Right renal pelvis (tissue), 4 donors: ENCODE data around the gene MMP15. TPM values are rescaled to one million over a fixed set of nuclear protein-coding genes. Genes with fewer than 3 reads are reported as not detected.
"Not testable (repeated sequence)": the region's sequence is repeated elsewhere in the genome, so short reads cannot be mapped to it uniquely, and the experiment has no call there.

Source experiments
- DNase-seq, 4 donors: peaks; one replicate each; pipeline ENCODE4 v3.0.0-alpha.2; 2013; ENCODE audit warnings: low read depth in 4 of 4, low spot score in 3 of 4, missing footprints in 1 of 4
- polyA plus RNA-seq, 4 donors: library from polyadenylated mRNA; unstranded; fragments of 120-200 nt; gene quantifications; one replicate each; pipeline ENCODE4 v1.2.1, GENCODE V29; 2013; ENCODE audit not compliant: insufficient read length in 4 of 4

Gene MMP15
- polyA plus RNA-seq, 4 donors, result 13.7 to 22.2 (median 14.4) TPM

DNA sequence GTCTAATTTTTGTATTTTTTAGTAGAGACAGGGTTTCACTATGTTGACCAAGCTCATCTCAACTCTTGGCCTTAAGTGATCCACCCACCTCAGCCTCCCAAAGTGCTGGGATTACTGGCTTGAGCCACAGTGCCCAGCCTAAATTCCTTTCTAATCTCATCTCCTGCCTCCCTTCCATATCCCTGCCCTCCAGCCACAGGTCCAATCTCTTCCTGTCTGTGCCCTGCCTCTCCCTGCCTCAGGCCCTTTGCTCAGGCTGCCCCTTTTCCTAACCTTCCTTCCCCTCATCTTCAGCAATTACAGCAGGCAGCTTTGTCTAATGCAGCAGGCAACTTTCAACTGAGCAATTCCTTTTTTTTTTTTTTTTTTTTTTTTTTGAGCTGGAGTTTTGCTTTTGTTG is 56.8 kb downstream of the MMP15 start:
- no peak for DNase-seq

DNA sequence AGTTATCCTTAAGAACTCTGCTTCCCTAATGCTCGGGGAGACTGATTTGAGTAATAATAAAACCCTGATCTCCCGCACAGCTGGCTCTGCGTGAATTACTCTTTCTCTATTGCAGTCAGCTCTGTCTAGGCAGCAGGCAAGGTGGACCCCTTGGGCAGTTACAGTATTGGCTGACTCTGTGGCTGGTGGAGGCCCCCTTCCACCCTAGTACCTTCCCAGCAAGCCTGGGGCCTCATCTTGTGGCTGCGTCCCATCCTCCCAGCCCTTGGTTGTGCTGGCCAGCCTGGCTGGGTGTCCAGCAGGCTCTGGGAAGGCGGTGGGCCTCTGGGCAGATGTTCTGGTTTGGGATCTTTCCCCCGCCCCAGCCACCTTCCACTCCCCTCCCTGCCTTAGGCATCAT is 59.1 kb downstream of the MMP15 start:
- DNase-seq, result no peak

DNA sequence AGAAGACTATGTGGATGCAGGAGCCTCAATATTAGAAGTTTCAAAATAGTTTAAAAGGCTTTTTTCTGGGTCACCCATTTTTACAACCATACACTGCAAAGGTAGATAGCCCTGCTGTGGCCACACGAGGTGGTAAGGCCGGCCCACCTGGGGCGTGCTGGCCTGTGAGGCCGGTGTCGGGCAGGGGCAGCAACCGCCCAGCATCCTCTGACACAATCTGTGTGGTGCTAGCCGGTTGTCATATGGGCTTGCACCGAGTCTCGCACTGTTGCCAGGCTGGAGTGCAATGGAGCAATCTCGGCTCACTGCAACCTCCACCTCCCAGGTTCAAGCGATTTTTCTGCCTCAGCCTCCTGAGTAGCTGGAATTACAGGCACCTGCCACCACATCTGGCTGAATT is 59.6 kb downstream of the MMP15 start:
- DNase-seq, result no peak

DNA sequence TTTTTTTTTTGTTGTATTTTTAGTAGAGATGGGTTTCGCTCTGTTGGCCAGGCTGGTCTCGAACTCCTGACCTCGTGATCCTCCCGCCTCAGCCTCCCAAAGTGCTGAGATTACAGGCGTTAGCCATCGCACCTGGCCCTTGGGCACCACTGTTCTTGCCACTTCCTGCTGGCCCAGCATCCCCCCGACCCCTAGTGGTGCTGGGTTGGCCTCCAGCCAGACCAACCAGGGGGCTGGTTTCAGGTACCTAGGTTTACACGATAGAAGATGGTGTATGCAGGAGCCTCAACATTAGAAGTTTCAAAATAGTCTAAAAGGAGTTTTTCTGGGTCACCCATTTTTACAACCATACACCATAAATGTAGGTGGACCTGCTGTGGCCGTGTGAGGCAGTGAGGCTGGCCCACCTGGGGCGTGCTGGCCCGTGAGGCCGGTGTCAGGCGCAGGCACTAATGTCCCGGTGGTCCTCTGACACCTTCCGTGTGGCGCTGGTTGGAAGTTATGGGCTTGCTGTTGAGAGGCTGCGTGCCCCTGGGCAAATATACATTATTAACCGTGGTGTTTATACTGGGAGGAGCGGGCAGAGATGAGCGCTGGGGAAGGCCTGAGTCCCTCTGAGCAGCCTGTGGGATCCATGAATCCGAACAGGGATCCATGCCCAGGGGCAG is 60.2 kb downstream of the MMP15 start:
- no peak for DNase-seq

DNA sequence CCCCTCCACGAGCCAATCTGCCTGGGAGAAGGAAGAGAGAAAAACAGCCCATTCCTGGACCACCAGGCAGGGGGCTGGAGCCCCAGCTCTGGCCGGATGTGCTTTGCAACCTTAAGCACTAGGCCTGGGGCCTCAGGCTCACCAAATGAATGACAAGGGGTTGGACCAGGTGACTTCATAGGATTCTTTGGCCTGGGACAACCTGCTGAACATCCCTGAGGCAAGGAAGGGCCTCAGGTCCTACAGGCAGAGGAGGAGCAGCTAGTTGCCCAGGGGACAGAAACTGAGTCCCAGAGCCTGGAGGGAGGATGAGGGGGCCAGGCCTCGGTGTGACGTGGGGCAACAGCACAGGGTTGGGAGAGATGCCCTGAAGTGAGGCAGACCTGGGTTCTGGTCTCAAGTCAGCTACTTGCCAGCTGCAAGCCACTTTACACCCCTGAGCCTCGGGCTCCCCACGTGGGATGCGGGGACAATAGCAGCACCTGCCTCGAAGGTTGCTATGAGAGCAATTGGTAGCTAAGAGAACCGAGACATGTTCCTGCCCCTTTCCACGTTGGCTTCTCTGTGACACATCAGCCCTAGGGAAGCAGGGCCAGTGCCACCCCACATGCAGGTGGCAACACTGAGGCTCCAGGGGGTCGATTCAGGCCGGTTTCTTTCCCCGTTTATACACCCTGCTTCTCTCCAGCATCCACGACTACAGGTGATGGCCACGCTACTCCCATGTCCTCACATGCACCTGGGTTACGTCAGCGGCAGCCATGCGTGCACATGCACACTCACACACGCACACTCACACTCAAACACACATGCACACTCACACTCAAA is 61.0 kb downstream of the MMP15 start:
- no peak for DNase-seq

DNA sequence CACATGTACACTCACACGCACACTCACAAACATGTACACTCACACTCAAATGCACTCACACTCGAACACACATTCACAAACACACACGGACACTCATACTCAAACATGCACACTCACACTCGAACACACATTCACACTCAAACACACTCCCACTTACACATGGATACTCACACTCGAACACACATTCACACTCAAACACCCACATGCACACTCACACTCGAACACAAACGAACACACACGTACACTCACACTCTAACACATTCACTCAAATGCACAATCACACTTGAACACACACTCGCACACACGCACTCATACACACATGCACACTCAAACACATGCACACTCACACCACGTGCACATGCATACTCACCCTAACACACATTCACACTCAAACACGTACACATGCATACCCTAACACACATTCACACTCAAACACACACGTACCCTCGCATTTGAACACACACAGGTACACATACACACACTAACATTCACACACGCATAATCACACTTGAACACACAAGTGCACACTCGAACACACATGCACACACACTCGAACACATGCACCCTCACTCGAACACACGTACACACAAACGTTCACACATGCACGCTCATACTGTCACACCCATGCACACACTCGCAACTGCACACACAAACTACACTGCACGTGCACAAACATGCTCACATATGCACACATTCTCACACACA is 61.8 kb downstream of the MMP15 start:
- no peak for DNase-seq

DNA sequence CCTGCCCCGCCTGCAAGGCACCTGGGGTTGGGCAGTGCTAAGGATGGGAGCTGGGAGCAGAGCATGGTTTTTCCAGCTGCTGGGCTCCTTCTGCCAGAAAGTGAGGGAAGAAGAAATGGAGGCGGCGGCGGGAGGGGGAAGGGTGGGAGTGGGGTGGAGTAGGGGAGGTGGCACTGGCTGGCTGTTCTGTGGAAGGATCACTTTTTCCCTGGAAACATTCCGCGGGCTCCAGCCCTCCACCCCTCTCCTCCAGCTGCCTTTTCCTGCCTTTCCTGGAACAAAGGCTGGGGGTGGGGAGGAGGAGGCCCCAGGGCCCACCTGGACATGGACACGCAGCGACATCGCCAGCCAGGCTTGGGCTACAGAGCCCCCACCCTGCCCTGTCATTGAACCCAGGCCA is 62.5 kb downstream of the MMP15 start:
- DNase-seq, result no peak

DNA sequence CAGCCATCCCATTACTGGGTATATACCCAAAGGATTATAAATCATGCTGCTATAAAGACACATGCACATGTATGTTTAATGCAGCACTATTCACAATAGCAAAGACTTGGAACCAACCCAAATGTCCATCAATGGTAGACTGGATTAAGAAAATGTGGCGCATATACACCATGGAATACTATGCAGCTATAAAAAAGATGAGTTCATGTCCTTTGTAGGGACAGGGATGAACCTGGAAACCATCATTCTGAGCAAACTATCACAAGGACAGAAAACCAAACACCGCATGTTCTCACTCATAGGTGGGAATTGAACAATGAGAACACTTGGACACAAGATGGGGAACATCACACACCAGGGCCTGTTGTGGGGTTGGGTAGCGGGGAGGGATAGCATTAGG is 64.8 kb downstream of the MMP15 start:
- not testable (repeated sequence) for DNase-seq

DNA sequence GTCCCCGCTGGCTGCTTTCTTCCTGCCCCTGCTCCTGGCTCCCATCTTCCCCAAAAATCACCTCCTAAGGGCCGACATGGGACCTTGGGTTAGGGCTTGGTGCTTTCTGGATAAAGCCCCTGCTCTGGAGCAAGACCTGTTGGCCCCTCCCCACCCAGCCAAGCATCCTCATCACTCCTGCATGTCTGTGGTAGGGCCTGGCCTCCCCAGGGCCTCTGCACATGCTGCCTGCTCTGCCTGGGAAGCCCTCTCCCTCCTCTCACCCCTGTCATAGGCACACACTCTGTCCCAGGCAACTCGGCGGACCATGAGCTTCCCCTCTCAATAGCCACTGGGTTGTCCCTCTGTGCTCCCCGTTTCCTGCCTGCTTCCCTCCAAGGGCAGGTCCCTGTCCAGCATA is 68.5 kb downstream of the MMP15 start:
- no peak for DNase-seq

DNA sequence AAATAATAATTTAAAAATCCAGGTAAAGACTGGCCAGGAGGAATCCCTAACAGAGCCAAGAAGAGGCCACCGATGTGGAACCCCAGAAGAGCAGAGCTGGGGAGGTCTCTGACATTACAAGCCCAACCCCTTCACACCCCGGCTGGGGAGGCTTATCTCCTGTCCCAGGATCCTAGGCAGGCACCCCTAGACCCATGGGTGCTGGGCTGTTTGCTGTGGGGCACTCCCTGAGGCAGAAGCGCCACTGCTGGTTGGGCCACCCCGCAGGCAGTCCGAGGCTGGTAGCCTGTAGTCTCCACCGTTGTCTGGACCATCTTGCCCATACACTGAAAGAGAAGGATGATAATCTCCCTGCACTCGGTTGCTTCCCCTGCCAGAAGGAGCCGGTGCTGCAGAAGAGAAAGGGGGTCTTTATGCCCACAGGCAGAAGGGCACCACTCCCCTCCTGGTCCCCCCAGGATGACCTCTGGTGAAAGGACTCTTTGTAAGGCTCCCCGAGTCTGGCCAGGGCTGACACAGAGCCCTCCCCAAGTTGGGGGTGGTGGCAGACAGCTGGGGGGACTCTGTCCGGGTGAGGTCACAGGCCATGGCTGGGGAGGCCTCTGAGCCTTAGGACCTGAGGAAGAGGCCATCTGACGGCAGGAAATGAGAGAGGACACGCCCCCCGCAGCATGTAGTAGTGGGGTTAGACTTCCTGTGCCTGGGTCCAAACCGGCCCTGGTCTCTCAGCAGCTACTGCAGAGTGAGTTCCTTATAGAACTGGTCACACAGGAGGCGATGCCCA is 69.4 kb downstream of the MMP15 start:
- DNase-seq, result no peak

DNA sequence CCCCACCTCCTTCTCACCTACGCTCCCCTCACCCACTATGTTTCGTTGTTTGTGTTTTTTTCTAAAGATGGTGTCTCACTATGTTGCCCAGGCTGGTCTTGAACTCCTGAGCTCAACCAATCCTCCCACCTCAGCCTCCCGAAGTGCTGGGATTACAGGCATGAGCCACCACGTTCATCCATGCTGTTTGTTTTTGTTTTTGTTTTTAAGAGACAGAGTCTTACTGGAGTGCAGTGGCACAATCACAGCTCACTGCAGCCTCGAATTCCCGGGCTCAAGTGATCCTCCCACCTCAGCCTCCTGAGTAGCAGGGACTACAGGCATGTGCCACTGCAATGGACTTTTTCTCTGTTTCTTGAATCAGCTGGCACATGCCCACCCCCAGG is 70.0 kb downstream of the MMP15 start:
- not testable (repeated sequence) for DNase-seq

DNA sequence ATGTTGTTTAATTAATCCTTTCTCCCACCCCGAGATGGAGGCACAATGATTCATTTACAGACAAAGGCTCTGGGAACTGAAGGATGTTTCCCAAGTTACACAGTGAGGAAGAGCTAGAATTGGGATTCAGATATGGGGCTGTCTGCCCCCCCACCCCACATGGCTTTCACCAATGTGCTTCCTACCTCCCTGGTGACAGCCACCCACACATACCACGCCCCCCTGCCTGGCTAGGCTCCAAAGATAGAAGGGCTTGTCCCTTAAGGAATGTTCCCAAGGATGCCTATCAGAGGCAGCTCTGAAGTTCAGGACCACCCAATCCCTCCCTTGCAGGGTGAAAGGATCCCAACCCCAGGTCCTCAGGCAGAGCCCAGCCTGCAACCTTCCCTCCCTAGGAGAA is 70.7 kb downstream of the MMP15 start:
- DNase-seq, result no peak

Other genes starting within 250 kb of the MMP15 start
- gene KIFC3, start 223.3 kb upstream of the MMP15 start, polyA plus RNA-seq, result 10 to 100 TPM; 48.6 to 67.8 (median 50.9) TPM
- gene CNGB1, start 54.6 kb upstream of the MMP15 start, polyA plus RNA-seq, result under 1 TPM; 0.03 to 0.27 (median 0.11) TPM
- gene ZNF319, start 25.1 kb upstream of the MMP15 start, polyA plus RNA-seq, result 10 to 100 TPM; 10.4 to 12.3 (median 11.4) TPM
- 10 to 100 TPM; 22.2 to 25.2 (median 24.1) TPM for gene USB1, start 24.3 kb upstream of the MMP15 start, polyA plus RNA-seq
- 10 to 100 TPM; 68.1 to 78.8 (median 71.6) TPM for gene CFAP20, start 103.6 kb downstream of the MMP15 start, polyA plus RNA-seq
- gene CSNK2A2, start 172.4 kb downstream of the MMP15 start, polyA plus RNA-seq, result 10 to 100 TPM; 64.5 to 74.9 (median 70.2) TPM